GM23248 (cell line): Measurements from ENCODE around the gene TM4SF4. TPM values are rescaled to one million over a fixed set of nuclear protein-coding genes. Genes with fewer than 3 reads are reported as not detected.

ENCODE experiments used
- DNase-seq: peaks from one replicate; pipeline ENCODE4 v3.0.0-alpha.2; 2015
- H2AFZ ChIP-seq: fragments of 200-600 bp; sonication (generic); 2 replicates; pipeline ENCODE4 v1.6.1; 2016; ENCODE audit warnings: antibody characterized with exemption
- H3F3A ChIP-seq: fragments of 200-600 bp; sonication (generic); 2 replicates; pipeline ENCODE4 v1.6.1; 2016; ENCODE audit warnings: mild to moderate bottlenecking, antibody characterized with exemption, mixed run types; ENCODE audit not compliant: insufficient read depth
- H3K27ac ChIP-seq: fragments of 200-600 bp; sonication (generic); 2 replicates; pipeline ENCODE4 v1.5.1; 2016; ENCODE audit warnings: mild to moderate bottlenecking
- H3K27me3 ChIP-seq: fragments of 200-600 bp; sonication (generic); replicated peaks from 2 replicates; pipeline ENCODE4 v1.6.1; 2016; ENCODE audit warnings: mild to moderate bottlenecking; ENCODE audit not compliant: insufficient read depth
- H3K36me3 ChIP-seq: fragments of 200-600 bp; sonication (generic); 2 replicates; pipeline ENCODE4 v1.6.1; 2016; ENCODE audit warnings: low read depth, mild to moderate bottlenecking
- H3K4me1 ChIP-seq: fragments of 200-600 bp; sonication (generic); 2 replicates; pipeline ENCODE4 v1.6.1; 2016; ENCODE audit warnings: mild to moderate bottlenecking; ENCODE audit not compliant: insufficient read depth
- H3K4me2 ChIP-seq: fragments of 200-600 bp; sonication (generic); one replicate; pipeline ENCODE4 v1.6.1; 2016; ENCODE audit warnings: mild to moderate bottlenecking; ENCODE audit not compliant: unreplicated experiment
- H3K4me3 ChIP-seq: fragments of 200-600 bp; sonication (generic); 2 replicates; pipeline ENCODE4 v1.5.1; 2016; ENCODE audit warnings: mild to moderate bottlenecking
- H3K79me2 ChIP-seq: fragments of 200-600 bp; sonication (generic); 2 replicates; pipeline ENCODE4 v1.6.1; 2016; ENCODE audit warnings: mild to moderate bottlenecking; ENCODE audit not compliant: insufficient read depth
- H3K9ac ChIP-seq: fragments of 200-600 bp; sonication (generic); 2 replicates; pipeline ENCODE4 v1.6.1; 2016; ENCODE audit warnings: mild to moderate bottlenecking
- H3K9me2 ChIP-seq: fragments of 200-600 bp; sonication (generic); 2 replicates; pipeline ENCODE4 v1.6.1; 2016; ENCODE audit warnings: mixed run types, mild to moderate bottlenecking, moderate library complexity; ENCODE audit not compliant: insufficient read depth
- H3K9me3 ChIP-seq: fragments of 200-600 bp; sonication (generic); one replicate; pipeline ENCODE4 v1.6.1; 2017; ENCODE audit warnings: low read depth
- H4K20me1 ChIP-seq: fragments of 200-600 bp; sonication (generic); 2 replicates; pipeline ENCODE4 v1.6.0; 2016; ENCODE audit not compliant: insufficient read depth
- EZH2 ChIP-seq: fragments of 200-600 bp; sonication (generic); IDR thresholded peaks from 2 replicates; pipeline ENCODE4 v1.6.1; 2018; ENCODE audit warnings: antibody characterized with exemption, mild to moderate bottlenecking; ENCODE audit not compliant: insufficient read depth, poor library complexity, severe bottlenecking
- EZH2phosphoT487 ChIP-seq: fragments of 200-600 bp; sonication (generic); IDR thresholded peaks from 2 replicates; pipeline ENCODE4 v1.6.1; 2018; ENCODE audit warnings: antibody characterized with exemption, moderate library complexity, mild to moderate bottlenecking, low read depth; ENCODE audit not compliant: insufficient read depth
- WGBS, 2 experiments: methylation state at CpG; one replicate each; pipeline ENCODE4 v1.1.6; 2015 to 2017; ENCODE audit warnings: low lambda C conversion rate in 2 of 2, low coverage in 1 of 2; ENCODE audit errors: missing lambda C conversion rate in 2 of 2; 5-methylcytosine and 5-hydroxymethylcytosine counted together
- in situ Hi-C: fragments of 300-500 bp; cut with MboI; formaldehyde crosslinking; loops from 2 replicates; pipeline ENCODE4 v1.15.0; 2020
- polyA plus RNA-seq: library from polyadenylated mRNA; unstranded; fragments of >200 nt; fragmentation: Nextera tagmentation; extraction: Ambion mirVana; gene quantifications from 2 replicates; pipeline ENCODE4 v1.2.1, GENCODE V29; 2016
- total RNA-seq: library from RNA; depleted of rRNA; stranded (reverse); fragments of >200 nt; shearing (Covaris generic); gene quantifications from 2 replicates; pipeline ENCODE4 v1.2.3, GENCODE V29; 2014

Gene TM4SF4
- total and polyA plus RNA-seq, 2 experiments from 2014 or later: 0.96 to 0.97 TPM

DNA sequence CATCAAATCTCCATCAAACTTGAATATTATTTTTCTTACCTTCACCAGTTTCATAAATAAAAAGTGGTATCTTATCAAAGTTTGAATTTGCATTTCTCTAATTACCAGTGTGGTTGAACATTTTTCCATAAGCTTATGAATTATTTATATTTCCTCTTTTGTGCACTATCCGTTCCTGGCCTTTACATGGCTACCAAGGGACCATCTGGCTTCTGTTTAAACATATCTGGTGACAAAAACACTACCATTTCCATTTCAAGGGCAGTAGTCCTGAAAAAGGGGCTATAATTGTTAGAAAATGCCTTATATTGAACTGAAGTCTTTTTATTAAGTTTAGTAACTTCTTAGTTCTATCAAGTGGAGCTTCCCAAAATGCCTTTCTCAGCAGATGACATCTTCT lies 44.3 kb upstream of the TM4SF4 start:
- Histone ChIP-seq H3K79me2 (no peaks in the 10 kb centered on the region), H3K27ac (no peak overlapping the region), H3K9ac (no peak overlapping the region), H3K4me3 (no peak overlapping the region), H3K4me2 (no peak overlapping the region), H3K27me3 (no peaks in the 10 kb centered on the region), H4K20me1 (no peaks in the 10 kb centered on the region), H3F3A (no peaks in the 10 kb centered on the region), H3K9me2 (no peaks in the 10 kb centered on the region), H3K9me3 (no peaks in the 10 kb centered on the region), H3K4me1 (no peaks in the 10 kb centered on the region), H2AFZ (no peak overlapping the region), H3K36me3 (no peaks in the 10 kb centered on the region)
- TF ChIP-seq EZH2phosphoT487 (no peak), EZH2 (no peak)
- no peak for DNase-seq
- in situ Hi-C loops: no loop called here
- 88% methylated on average over 1 of the region's 1 CpG for WGBS, 2 experiments

GRCh38 chr3:149432149-149432548 lies 42.3 kb upstream of the TM4SF4 start:
- no peaks in the 10 kb centered on the region for H3K9me2 ChIP-seq
- no peak overlapping the region for H3K4me3 ChIP-seq
- no peaks in the 10 kb centered on the region for H3K79me2 ChIP-seq
- H3K9ac ChIP-seq: no peak overlapping the region
- no peaks in the 10 kb centered on the region for H3K36me3 ChIP-seq
- H3K27ac ChIP-seq: no peak overlapping the region
- H3F3A ChIP-seq: no peaks in the 10 kb centered on the region
- no peak overlapping the region for H3K4me2 ChIP-seq
- in situ Hi-C loops: no loop called here
- no peak for DNase-seq
- no peaks in the 10 kb centered on the region for H3K27me3 ChIP-seq
- H4K20me1 ChIP-seq: no peaks in the 10 kb centered on the region
- H2AFZ ChIP-seq: no peak overlapping the region
- 76% methylated on average over 2 of the region's 2 CpGs for WGBS, 2 experiments
- H3K9me3 ChIP-seq: no peaks in the 10 kb centered on the region
- TF ChIP-seq EZH2: no peak
- TF ChIP-seq EZH2phosphoT487: no peak
- no peaks in the 10 kb centered on the region for H3K4me1 ChIP-seq

- TF ChIP-seq EZH2 (no peak), EZH2phosphoT487 (no peak)
- Histone ChIP-seq H3K27ac (no peak overlapping the region), H3K9ac (no peak overlapping the region), H3K9me2 (no peaks in the 10 kb centered on the region), H4K20me1 (no peaks in the 10 kb centered on the region), H3K4me3 (no peak overlapping the region), H3K27me3 (no peaks in the 10 kb centered on the region), H3K4me2 (no peak overlapping the region), H3K79me2 (no peaks in the 10 kb centered on the region), H2AFZ (no peak overlapping the region), H3K36me3 (no peaks in the 10 kb centered on the region), H3K4me1 (peaks cover 3% of the 10 kb centered on the region; the same call in 1 of the 2 replicates), H3F3A (no peaks in the 10 kb centered on the region), H3K9me3 (no peaks in the 10 kb centered on the region)
- 90% methylated on average over 6 of the region's 6 CpGs for WGBS, 2 experiments
- peak; percentile 38 for DNase-seq
- in situ Hi-C loops: no loop called here
Observed at GRCh38 chr3:149435996-149436885, 38.3 kb upstream of the TM4SF4 start.

DNA sequence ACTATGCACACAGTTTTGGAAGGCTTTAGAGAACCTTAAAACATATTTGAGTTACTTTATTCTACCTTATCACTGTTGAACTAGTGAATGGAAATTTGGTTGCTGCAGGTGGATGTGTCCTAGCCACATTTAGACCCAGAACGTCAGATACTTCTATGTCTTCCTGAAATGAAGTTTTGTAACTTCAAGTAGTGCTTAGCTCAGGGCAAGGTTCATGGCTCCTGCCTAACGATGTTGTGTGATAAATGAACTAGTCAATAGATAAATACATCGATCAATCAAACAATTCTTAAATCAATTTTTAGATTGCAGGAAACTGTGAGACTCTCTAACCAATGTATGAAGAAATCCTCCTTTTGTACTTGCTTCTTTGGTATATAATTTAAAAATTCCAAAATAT lies 37.2 kb upstream of the TM4SF4 start:
- Histone ChIP-seq H4K20me1 (no peaks in the 10 kb centered on the region), H3K4me1 (peaks cover 13% of the 10 kb centered on the region), H3K9ac (no peak overlapping the region), H3K4me2 (no peak overlapping the region), H3K27ac (no peak overlapping the region), H3K4me3 (no peak overlapping the region), H3K9me3 (no peaks in the 10 kb centered on the region), H3K79me2 (no peaks in the 10 kb centered on the region), H2AFZ (no peak overlapping the region), H3K9me2 (no peaks in the 10 kb centered on the region), H3K27me3 (no peaks in the 10 kb centered on the region), H3F3A (peaks cover 6% of the 10 kb centered on the region; the same call in 1 of the 2 replicates), H3K36me3 (no peaks in the 10 kb centered on the region)
- in situ Hi-C loops: no loop called here
- WGBS, 2 experiments: 85 to 91% methylated on average over 3 of the region's 3 CpGs
- TF ChIP-seq EZH2phosphoT487 (no peak), EZH2 (no peak)
- DNase-seq: no peak
